ENCODE measurements around the gene TOM1. TPM values are rescaled to one million over a fixed set of nuclear protein-coding genes. Genes with fewer than 3 reads are reported as not detected.

Gene TOM1
- total RNA-seq, 1 donor, result 48.8 TPM

DNA sequence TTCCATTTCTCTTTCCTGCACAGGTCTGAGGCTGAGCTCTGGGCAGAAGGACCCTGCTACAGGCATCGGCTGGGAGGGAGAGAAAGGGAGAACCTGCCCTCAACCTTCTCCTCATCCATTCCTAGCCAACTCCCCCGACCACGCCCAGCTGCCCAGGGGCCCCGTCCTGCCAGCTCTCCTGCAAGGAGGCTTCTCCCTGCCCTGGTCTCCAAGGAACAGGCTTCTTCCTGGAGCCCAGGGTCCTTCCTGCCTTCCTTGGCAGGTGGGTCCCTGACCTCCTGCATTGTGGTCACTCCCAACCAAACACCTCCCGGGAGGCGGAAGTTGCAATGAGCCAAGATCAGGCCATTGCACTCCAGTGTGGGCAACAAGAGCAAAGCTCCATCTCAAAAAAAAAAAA, 68.7 kb downstream of the TOM1 start:
- TF ChIP-seq CTCF (IDR thresholded peaks at IDR 0.05; ENCODE audit: insufficient read depth, low read length), result no peak
- no peak overlapping the region for H3K4me3 ChIP-seq (ENCODE audit: low read depth, low read length)
- DNase-seq (ENCODE audit: low read depth), result no peak

- TF ChIP-seq CTCF (IDR thresholded peaks at IDR 0.05; ENCODE audit: insufficient read depth, low read length), result no peak
- DNase-seq (ENCODE audit: low read depth), result no peak
- H3K4me3 ChIP-seq (ENCODE audit: low read depth, low read length), result no peak overlapping the region
Measured at GRCh38 chr22:35369996-35370395, 70.3 kb downstream of the TOM1 start.

GRCh38 chr22:35373781-35374180, 74.1 kb downstream of the TOM1 start:
- TF ChIP-seq CTCF (IDR thresholded peaks at IDR 0.05; ENCODE audit: insufficient read depth, low read length), result no peak
- no peak overlapping the region for H3K4me3 ChIP-seq (ENCODE audit: low read depth, low read length)
- DNase-seq (ENCODE audit: low read depth), result no peak

- peak; percentile 70 for DNase-seq (ENCODE audit: low read depth)
- TF ChIP-seq CTCF (IDR thresholded peaks at IDR 0.05; ENCODE audit: insufficient read depth, low read length), result no peak
- H3K4me3 ChIP-seq (ENCODE audit: low read depth, low read length), result no peak overlapping the region
Measured at GRCh38 chr22:35375031-35375430, 75.3 kb downstream of the TOM1 start.

DNA sequence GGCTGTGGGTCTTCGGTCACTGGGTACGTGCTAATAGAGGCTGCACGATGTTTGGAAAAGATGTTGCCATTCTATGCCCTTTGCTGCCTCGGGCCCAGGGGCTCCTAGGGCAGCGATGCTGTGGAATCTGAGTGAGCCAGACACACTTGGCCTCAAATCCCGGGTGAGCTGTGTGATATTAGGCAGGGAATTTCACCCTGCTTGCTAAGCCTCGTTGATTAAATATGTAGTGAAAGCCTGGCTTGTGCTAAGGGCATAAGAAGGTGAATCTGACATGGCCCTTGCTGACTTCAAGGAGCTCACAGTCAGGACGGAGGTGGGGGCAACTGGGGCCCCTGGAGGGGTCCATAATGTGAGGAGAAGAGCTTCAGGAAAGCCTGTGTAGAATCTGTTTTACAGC, 75.8 kb downstream of the TOM1 start:
- H3K4me3 ChIP-seq (ENCODE audit: low read depth, low read length), result no peak overlapping the region
- peak; percentile 29 for DNase-seq (ENCODE audit: low read depth)
- TF ChIP-seq CTCF (IDR thresholded peaks at IDR 0.05; ENCODE audit: insufficient read depth, low read length), result no peak

- H3K4me3 ChIP-seq (ENCODE audit: low read depth, low read length), result no peak overlapping the region
- peak; percentile 99 for DNase-seq (ENCODE audit: low read depth)
- no peak for TF ChIP-seq CTCF (IDR thresholded peaks at IDR 0.05; ENCODE audit: insufficient read depth, low read length)
Measured at GRCh38 chr22:35376728-35377472, 77.2 kb downstream of the TOM1 start.

DNA sequence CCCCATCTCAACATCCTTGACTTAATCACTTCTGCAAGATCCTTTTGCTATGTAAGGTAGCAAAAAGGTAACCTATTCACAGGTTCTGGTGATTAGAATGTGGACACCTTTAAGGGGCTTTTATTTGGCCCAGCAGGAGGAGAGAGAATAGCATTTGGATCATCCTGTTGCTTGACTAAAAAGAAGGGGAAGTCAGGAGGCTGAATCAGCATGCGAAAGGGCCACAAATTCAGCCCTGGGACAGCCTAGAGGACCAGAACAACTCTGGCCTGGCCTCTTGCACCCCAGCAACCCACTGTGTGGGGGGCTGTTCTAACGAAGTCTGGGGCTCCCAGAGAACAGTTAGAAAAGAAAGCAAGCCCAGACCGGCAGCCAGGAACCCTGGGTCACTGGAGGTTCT, 78.0 kb downstream of the TOM1 start:
- TF ChIP-seq CTCF (IDR thresholded peaks at IDR 0.05; ENCODE audit: insufficient read depth, low read length), result no peak
- DNase-seq (ENCODE audit: low read depth), result no peak
- no peak overlapping the region for H3K4me3 ChIP-seq (ENCODE audit: low read depth, low read length)
